GM18873 (cell line): Measurements from ENCODE around the gene GABRR3.

Experiments
- ATAC-seq: cut with Tn5 transposase; IDR thresholded peaks from one replicate; pipeline ENCODE4 v1.9.1; 2021; ENCODE audit warnings: mild to moderate bottlenecking, moderate library complexity, moderate number of reproducible peaks; ENCODE audit not compliant: unreplicated experiment, low FRiP score

Gene GABRR3

GRCh38 chr3:97959872-97960271, 75.2 kb downstream of the GABRR3 start:
- no peak for ATAC-seq

- ATAC-seq: no peak
Observed at GRCh38 chr3:97958796-97959195, 76.3 kb downstream of the GABRR3 start.

- ATAC-seq: no peak
Observed at GRCh38 chr3:97958396-97958795, 76.7 kb downstream of the GABRR3 start.

- ATAC-seq: no peak
Observed at GRCh38 chr3:97957617-97958311, 77.4 kb downstream of the GABRR3 start.

- ATAC-seq: no peak
Observed at GRCh38 chr3:97956051-97956450, 79.1 kb downstream of the GABRR3 start.

- ATAC-seq: no peak
Observed at GRCh38 chr3:97954228-97954827, 80.8 kb downstream of the GABRR3 start.

GRCh38 chr3:97952872-97953271, 82.2 kb downstream of the GABRR3 start:
- no peak for ATAC-seq

GRCh38 chr3:97952280-97952679, 82.8 kb downstream of the GABRR3 start:
- ATAC-seq: no peak

GRCh38 chr3:97950360-97950759, 84.8 kb downstream of the GABRR3 start:
- ATAC-seq: no peak

GRCh38 chr3:97949743-97950142, 85.4 kb downstream of the GABRR3 start:
- ATAC-seq: no peak

- ATAC-seq: no peak
Observed at GRCh38 chr3:97949110-97949485, 86.0 kb downstream of the GABRR3 start.

GRCh38 chr3:97948351-97949109, 86.6 kb downstream of the GABRR3 start:
- ATAC-seq: no peak

GRCh38 chr3:97942801-97943546, 92.1 kb downstream of the GABRR3 start:
- no peak for ATAC-seq

- no peak for ATAC-seq
Observed at GRCh38 chr3:97940034-97940433, 95.1 kb downstream of the GABRR3 start.

GRCh38 chr3:97939401-97939800, 95.7 kb downstream of the GABRR3 start:
- ATAC-seq: no peak

- ATAC-seq: no peak
Observed at GRCh38 chr3:97938444-97938843, 96.7 kb downstream of the GABRR3 start.

GRCh38 chr3:97937205-97937604, 97.9 kb downstream of the GABRR3 start:
- no peak for ATAC-seq

GRCh38 chr3:97935842-97936241, 99.3 kb downstream of the GABRR3 start:
- no peak for ATAC-seq
